BLaER1 treated with 17β-estradiol and CSF1 and Interleukin-3, amounts not matched to agents 10 nM and 100 nM (cell line): ENCODE results near the gene PPP1R9A.

Experiments used
- H3K27ac ChIP-seq, 11 experiments: shearing (Covaris generic); formaldehyde crosslinking; 2 replicates each; pipeline ENCODE4 v1.8.1; 2022
- H3K27me3 ChIP-seq, 11 experiments: shearing (Covaris generic); formaldehyde crosslinking; 2 replicates each; pipeline ENCODE4 v1.8.1; 2022
- H3K36me3 ChIP-seq, 11 experiments: shearing (Covaris generic); formaldehyde crosslinking; 2 replicates each; pipeline ENCODE4 v1.8.1; 2022
- H3K4me1 ChIP-seq, 10 experiments: shearing (Covaris generic); formaldehyde crosslinking; 2 replicates each; pipeline ENCODE4 v1.8.1; 2022
- H3K4me2 ChIP-seq, 11 experiments: shearing (Covaris generic); formaldehyde crosslinking; 2 replicates each; pipeline ENCODE4 v1.8.1; 2022
- H3K4me3 ChIP-seq, 10 experiments: shearing (Covaris generic); formaldehyde crosslinking; 2 replicates each; pipeline ENCODE4 v1.8.1; 2022
- H3K9ac ChIP-seq, 11 experiments: shearing (Covaris generic); formaldehyde crosslinking; 2 replicates each; pipeline ENCODE4 v1.8.1; 2022
- H3K9me3 ChIP-seq, 11 experiments: shearing (Covaris generic); formaldehyde crosslinking; replicated peaks in 1 of 11; 2 replicates each; pipeline ENCODE4 v1.8.1; 2022
- H4K20me1 ChIP-seq, 11 experiments: shearing (Covaris generic); formaldehyde crosslinking; 2 replicates each; pipeline ENCODE4 v1.8.1; 2022
- Cebpa-rat ChIP-seq, 11 experiments: shearing (Covaris generic); IDR thresholded peaks; 2 replicates each; pipeline ENCODE4 v1.8.1; 2022

PPP1R9A gene

GRCh38 chr7:95265634-95266033 is 358.2 kb downstream of the PPP1R9A start:
- no peak overlapping the region for H3K4me3 ChIP-seq
- TF ChIP-seq Cebpa-rat (IDR thresholded peaks at IDR 0.05) = no peak

GRCh38 chr7:95267754-95268153 is 360.4 kb downstream of the PPP1R9A start:
- no peak overlapping the region for H3K4me3 ChIP-seq
- no peaks in the 10 kb centered on the region for H4K20me1 ChIP-seq

More at GRCh38 chr7:95265634-95266033, 358.2 kb downstream of the PPP1R9A start:
- Histone ChIP-seq H4K20me1 (no peaks in the 10 kb centered on the region), H3K27ac (no peak overlapping the region), H3K4me1 (no peaks in the 10 kb centered on the region), H3K9ac (no peak overlapping the region), H3K27me3 (no peaks in the 10 kb centered on the region), H3K9me3 (no peaks in the 10 kb centered on the region), H3K4me2 (no peak overlapping the region), H3K36me3 (no peaks in the 10 kb centered on the region)

GRCh38 chr7:95269640-95270039 is 362.2 kb downstream of the PPP1R9A start:
- Histone ChIP-seq H3K4me1 (no peaks in the 10 kb centered on the region), H3K4me3 (no peak overlapping the region)
- TF ChIP-seq Cebpa-rat (IDR thresholded peaks at IDR 0.05) = no peak

More at GRCh38 chr7:95267754-95268153, 360.4 kb downstream of the PPP1R9A start:
- Histone ChIP-seq H3K27ac (no peak overlapping the region), H3K9me3 (no peaks in the 10 kb centered on the region), H3K9ac (no peak overlapping the region), H3K4me1 (no peaks in the 10 kb centered on the region), H3K4me2 (no peak overlapping the region), H3K36me3 (no peaks in the 10 kb centered on the region), H3K27me3 (no peaks in the 10 kb centered on the region)
- no peak for TF ChIP-seq Cebpa-rat (IDR thresholded peaks at IDR 0.05)

GRCh38 chr7:95276114-95276513 is 368.7 kb downstream of the PPP1R9A start:
- H3K36me3 ChIP-seq = no peaks in the 10 kb centered on the region
- no peak overlapping the region for H3K4me3 ChIP-seq
- no peak overlapping the region for H3K9ac ChIP-seq
- H3K27ac ChIP-seq = no peak overlapping the region
- H3K4me2 ChIP-seq = no peak overlapping the region
- no peaks in the 10 kb centered on the region for H3K9me3 ChIP-seq
- no peaks in the 10 kb centered on the region for H3K27me3 ChIP-seq
- TF ChIP-seq Cebpa-rat (IDR thresholded peaks at IDR 0.05) = no peak
- H3K4me1 ChIP-seq = no peaks in the 10 kb centered on the region
- no peaks in the 10 kb centered on the region for H4K20me1 ChIP-seq

More at GRCh38 chr7:95269640-95270039, 362.2 kb downstream of the PPP1R9A start:
- Histone ChIP-seq H3K27ac (no peak overlapping the region), H3K9me3 (no peaks in the 10 kb centered on the region), H3K4me2 (no peak overlapping the region), H3K9ac (no peak overlapping the region), H3K36me3 (no peaks in the 10 kb centered on the region), H3K27me3 (no peaks in the 10 kb centered on the region), H4K20me1 (no peaks in the 10 kb centered on the region)

GRCh38 chr7:95279417-95279816 is 372.0 kb downstream of the PPP1R9A start:
- H3K4me2 ChIP-seq = no peak overlapping the region
- no peaks in the 10 kb centered on the region for H3K27me3 ChIP-seq
- no peaks in the 10 kb centered on the region for H4K20me1 ChIP-seq
- no peak for TF ChIP-seq Cebpa-rat (IDR thresholded peaks at IDR 0.05)
- no peaks in the 10 kb centered on the region for H3K36me3 ChIP-seq
- no peak overlapping the region for H3K4me3 ChIP-seq
- H3K27ac ChIP-seq = no peak overlapping the region
- no peaks in the 10 kb centered on the region for H3K4me1 ChIP-seq
- H3K9me3 ChIP-seq = no peaks in the 10 kb centered on the region
- no peak overlapping the region for H3K9ac ChIP-seq

- no peak for TF ChIP-seq Cebpa-rat (IDR thresholded peaks at IDR 0.05)
- H3K4me1 ChIP-seq = peaks cover 0 to 5% (median 1%) of the 10 kb centered on the region in 10 experiments; a peak in 5 of 20 replicates
- no peak overlapping the region for H3K9ac ChIP-seq
These were observed 378.7 kb downstream of the PPP1R9A start for GRCh38 chr7:95286096-95286495.

GRCh38 chr7:95290166-95290830 is 382.9 kb downstream of the PPP1R9A start:
- Histone ChIP-seq H3K4me3 (no peak overlapping the region), H3K4me2 (peak overlapping the region in 1 of 11 experiments; percentile 18; a peak in 2 of 22 replicates)

More at GRCh38 chr7:95286096-95286495, 378.7 kb downstream of the PPP1R9A start:
- H3K27me3 ChIP-seq = no peaks in the 10 kb centered on the region
- H3K4me2 ChIP-seq = no peak overlapping the region
- H3K9me3 ChIP-seq = no peaks in the 10 kb centered on the region
- H3K4me3 ChIP-seq = no peak overlapping the region
- H3K36me3 ChIP-seq = no peaks in the 10 kb centered on the region
- no peak overlapping the region for H3K27ac ChIP-seq
- H4K20me1 ChIP-seq = no peaks in the 10 kb centered on the region

GRCh38 chr7:95295397-95295796 is 388.0 kb downstream of the PPP1R9A start:
- no peak overlapping the region for H3K4me2 ChIP-seq
- no peak overlapping the region for H3K4me3 ChIP-seq
- H3K4me1 ChIP-seq = peaks cover 0 to 8% (median 2%) of the 10 kb centered on the region in 10 experiments; a peak in 5 of 20 replicates
- H4K20me1 ChIP-seq = no peaks in the 10 kb centered on the region
- TF ChIP-seq Cebpa-rat (IDR thresholded peaks at IDR 0.05) = no peak
- H3K27me3 ChIP-seq = no peaks in the 10 kb centered on the region
- no peaks in the 10 kb centered on the region for H3K9me3 ChIP-seq
- no peaks in the 10 kb centered on the region for H3K36me3 ChIP-seq
- H3K9ac ChIP-seq = no peak overlapping the region
- H3K27ac ChIP-seq = no peak overlapping the region

More at GRCh38 chr7:95290166-95290830, 382.9 kb downstream of the PPP1R9A start:
- no peaks in the 10 kb centered on the region for H3K9me3 ChIP-seq
- no peak for TF ChIP-seq Cebpa-rat (IDR thresholded peaks at IDR 0.05)
- no peaks in the 10 kb centered on the region for H4K20me1 ChIP-seq
- no peaks in the 10 kb centered on the region for H3K27me3 ChIP-seq
- no peak overlapping the region for H3K9ac ChIP-seq
- H3K27ac ChIP-seq = no peak overlapping the region
- H3K4me1 ChIP-seq = peaks cover 0 to 8% (median 2%) of the 10 kb centered on the region in 10 experiments; a peak in 5 of 20 replicates
- H3K36me3 ChIP-seq = no peaks in the 10 kb centered on the region

GRCh38 chr7:95296456-95296855 is 389.1 kb downstream of the PPP1R9A start:
- Histone ChIP-seq H3K27me3 (no peaks in the 10 kb centered on the region), H3K9me3 (no peaks in the 10 kb centered on the region)
- no peak for TF ChIP-seq Cebpa-rat (IDR thresholded peaks at IDR 0.05)

GRCh38 chr7:95297041-95297440 is 389.6 kb downstream of the PPP1R9A start:
- Histone ChIP-seq H3K27ac (no peak overlapping the region), H3K9ac (no peak overlapping the region), H3K36me3 (no peaks in the 10 kb centered on the region), H4K20me1 (no peaks in the 10 kb centered on the region), H3K4me1 (no peaks in the 10 kb centered on the region), H3K27me3 (no peaks in the 10 kb centered on the region), H3K4me2 (no peak overlapping the region), H3K4me3 (no peak overlapping the region), H3K9me3 (no peaks in the 10 kb centered on the region)
- no peak for TF ChIP-seq Cebpa-rat (IDR thresholded peaks at IDR 0.05)

More at GRCh38 chr7:95296456-95296855, 389.1 kb downstream of the PPP1R9A start:
- H3K4me2 ChIP-seq = no peak overlapping the region
- H3K36me3 ChIP-seq = no peaks in the 10 kb centered on the region
- H4K20me1 ChIP-seq = no peaks in the 10 kb centered on the region
- no peak overlapping the region for H3K9ac ChIP-seq
- H3K4me3 ChIP-seq = no peak overlapping the region
- H3K4me1 ChIP-seq = peaks cover 0 to under 1% (median 0%) of the 10 kb centered on the region in 10 experiments; a peak in 1 of 20 replicates
- no peak overlapping the region for H3K27ac ChIP-seq
